ENCODE results near the gene CNGA2. TPM values are rescaled to one million over a fixed set of nuclear protein-coding genes. Genes with fewer than 3 reads are reported as not detected.

Gene CNGA2
- total RNA-seq, 1 donor from 2014 or later = not detected

- intact Hi-C loops (cut with DNase I) = no loop called here
- no peak for ATAC-seq (ENCODE audit: poor library complexity)
- DNase-seq = no peak
These were observed 44.7 kb downstream of the CNGA2 start for GRCh38 chrX:151779258-151779657.

GRCh38 chrX:151780621-151781020, 46.1 kb downstream of the CNGA2 start:
- intact Hi-C loops (cut with DNase I) = no loop called here
- ATAC-seq (ENCODE audit: poor library complexity) (no peak), DNase-seq (no peak)

DNA sequence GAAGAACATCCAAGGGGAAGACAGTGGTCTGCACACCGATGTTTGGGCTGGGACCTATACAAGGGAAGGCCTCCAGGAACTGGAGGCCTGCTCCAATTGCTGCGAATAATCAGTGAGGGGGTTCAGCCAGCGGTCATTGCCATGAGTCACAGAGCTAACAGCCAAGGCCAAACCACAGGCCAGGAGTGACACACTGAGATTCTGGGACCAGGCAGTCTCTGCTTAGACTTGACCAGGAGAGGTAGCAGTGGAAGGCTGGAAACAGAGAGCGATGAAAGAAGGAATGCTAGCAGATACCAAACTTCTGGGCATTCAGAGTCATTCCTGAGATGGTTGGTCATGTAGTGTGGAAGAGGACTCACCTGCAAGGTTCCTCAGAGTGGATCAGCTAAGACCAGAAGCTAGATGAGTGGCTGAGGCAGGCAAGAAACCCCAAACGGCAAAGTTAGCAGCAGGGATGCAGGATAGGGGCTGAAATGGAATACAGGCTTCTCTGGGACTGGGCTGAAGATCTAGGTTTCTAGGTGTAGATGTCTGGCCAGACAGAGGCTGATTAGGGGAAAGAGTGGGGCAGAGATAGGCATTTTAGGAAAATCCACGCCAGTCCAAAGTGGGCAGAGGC, 54.7 kb downstream of the CNGA2 start:
- peak; percentile 77 for ATAC-seq (ENCODE audit: poor library complexity)
- peak; percentile 46 for DNase-seq
- intact Hi-C loops (cut with DNase I) = no loop called here

DNA sequence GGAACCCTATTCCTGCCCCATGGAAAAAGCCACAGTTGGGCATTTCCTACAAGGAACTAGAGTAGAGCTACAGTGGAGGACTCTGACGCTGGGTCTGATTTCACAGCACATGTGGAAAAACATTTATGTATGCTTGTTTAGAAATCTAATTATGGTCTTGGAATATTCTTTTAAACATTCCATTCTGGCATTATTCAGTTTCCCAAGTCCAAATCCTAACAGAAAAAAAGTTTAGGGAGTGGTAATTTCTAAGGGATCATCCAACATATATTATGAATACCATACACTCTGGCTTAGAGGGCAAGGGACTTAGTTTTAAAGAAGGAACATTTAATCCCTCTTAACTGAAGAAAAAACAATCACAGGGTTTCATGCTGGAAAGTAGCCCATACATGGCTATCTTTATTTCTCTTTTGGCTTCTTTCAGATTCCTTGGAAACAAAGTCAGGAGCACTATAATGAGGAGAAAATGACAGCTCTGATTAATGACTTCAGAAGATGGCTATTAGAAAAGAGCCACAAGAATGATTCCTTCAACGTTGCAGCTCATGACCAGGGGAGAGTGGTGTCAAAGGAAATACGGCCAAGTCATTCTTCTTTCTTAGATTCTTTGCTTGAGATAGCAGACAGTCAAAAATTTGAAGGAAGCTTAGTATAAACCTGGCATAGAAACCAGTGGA, 56.1 kb downstream of the CNGA2 start:
- DNase-seq (no peak), ATAC-seq (ENCODE audit: poor library complexity) (no peak)
- intact Hi-C loops (cut with DNase I) = no loop called here

DNA sequence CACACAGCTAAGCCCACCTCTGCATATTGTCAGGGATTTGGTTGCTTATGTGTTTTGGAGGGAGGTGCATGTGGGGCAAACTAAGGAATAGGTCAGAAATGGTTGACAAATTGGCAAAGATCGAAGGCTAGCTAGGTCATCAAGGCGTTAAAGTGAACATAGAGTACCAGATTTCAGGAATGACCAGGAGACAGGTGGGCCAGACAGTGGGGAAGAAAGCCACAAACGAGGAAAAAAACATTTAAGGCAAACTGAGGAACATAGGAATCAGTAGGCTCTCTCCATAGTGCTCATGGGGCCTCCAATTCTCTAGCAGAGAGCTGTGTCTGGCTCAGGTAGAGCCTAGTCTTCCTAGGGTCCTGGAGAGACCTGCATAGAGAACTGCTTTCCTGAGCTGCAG, 57.4 kb downstream of the CNGA2 start:
- ATAC-seq (ENCODE audit: poor library complexity) (no peak), DNase-seq (no peak)
- intact Hi-C loops (cut with DNase I) = no loop called here

GRCh38 chrX:151792505-151792904, 58.0 kb downstream of the CNGA2 start:
- intact Hi-C loops (cut with DNase I) = no loop called here
- no peak for ATAC-seq (ENCODE audit: poor library complexity)
- DNase-seq = no peak

GRCh38 chrX:151793886-151794285, 59.3 kb downstream of the CNGA2 start:
- no peak for DNase-seq
- intact Hi-C loops (cut with DNase I) = no loop called here
- ATAC-seq (ENCODE audit: poor library complexity) = no peak

Other genes starting within 250 kb of the CNGA2 start
- gene PASD1, start 171.1 kb upstream of the CNGA2 start, total RNA-seq = not detected
- 2.2 TPM for gene PRRG3, start 39.3 kb upstream of the CNGA2 start, total RNA-seq
- gene FATE1, start 18.7 kb upstream of the CNGA2 start, total RNA-seq = 0.22 TPM
- gene MAGEA4, start 178.1 kb downstream of the CNGA2 start, total RNA-seq = not detected
- 28.0 TPM for gene GABRE, start 239.9 kb downstream of the CNGA2 start, total RNA-seq